GM18951 (cell line): ENCODE measurements around the gene CLTB.

Experiments used
- POLR2A ChIP-seq: IDR thresholded peaks from 4 replicates; pipeline ENCODE4 v1.6.1; 2011; ENCODE audit warnings: mild to moderate bottlenecking; ENCODE audit not compliant: insufficient read length, insufficient read depth; ENCODE audit errors: extremely low read depth
- in situ Hi-C: fragments of 300-500 bp; cut with MboI; formaldehyde crosslinking; loops from one replicate; pipeline ENCODE4 v1.12.0; 2022; ENCODE audit warnings: low sequenced_read_pairs, mixed read lengths, inconsistent platforms; ENCODE audit not compliant: unreplicated experiment

The CLTB gene

GRCh38 chr5:176379881-176380280, 36.5 kb downstream of the CLTB start:
- TF ChIP-seq POLR2A = no peak
- in situ Hi-C loops = no loop called here

DNA sequence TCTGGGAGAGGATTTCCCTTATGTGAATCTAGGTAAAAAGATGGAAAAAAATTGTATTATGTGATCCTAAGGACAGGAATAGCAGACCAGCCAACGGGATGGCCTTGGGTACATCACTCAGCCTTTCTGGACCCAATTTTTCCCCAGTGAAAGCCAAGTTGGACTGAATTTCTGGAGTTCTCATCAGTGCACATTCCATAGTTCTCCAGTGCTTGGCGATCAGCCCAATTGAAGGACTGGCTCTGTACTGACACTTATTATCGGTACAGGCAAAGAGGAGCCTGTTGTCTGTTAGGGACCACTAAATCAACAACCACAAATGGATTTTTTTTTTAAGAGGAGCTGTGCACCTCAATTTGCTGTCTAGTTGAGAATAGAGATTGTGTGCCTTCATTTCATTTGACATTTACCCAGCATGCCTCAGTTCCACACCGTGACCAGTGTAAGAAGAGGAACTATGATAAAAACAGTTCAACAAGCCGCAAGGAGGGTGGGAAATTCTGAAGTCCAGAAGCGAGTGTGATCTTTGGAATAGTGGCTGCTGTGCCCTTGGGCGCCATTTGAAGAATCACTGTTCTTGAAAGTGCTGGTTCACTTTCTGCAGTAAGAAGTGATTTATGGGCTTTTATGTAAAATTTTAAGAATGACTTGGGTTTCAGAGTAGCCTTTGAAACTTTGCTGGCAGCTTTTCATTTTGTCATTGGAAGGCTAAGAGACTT, 43.1 kb downstream of the CLTB start:
- TF ChIP-seq POLR2A = no peak
- in situ Hi-C loops = no loop called here

GRCh38 chr5:176371621-176372539, 44.5 kb downstream of the CLTB start:
- TF ChIP-seq POLR2A = no peak
- in situ Hi-C loops = no loop called here

GRCh38 chr5:176369934-176370711, 46.2 kb downstream of the CLTB start:
- no peak for TF ChIP-seq POLR2A
- in situ Hi-C loops = no loop called here

DNA sequence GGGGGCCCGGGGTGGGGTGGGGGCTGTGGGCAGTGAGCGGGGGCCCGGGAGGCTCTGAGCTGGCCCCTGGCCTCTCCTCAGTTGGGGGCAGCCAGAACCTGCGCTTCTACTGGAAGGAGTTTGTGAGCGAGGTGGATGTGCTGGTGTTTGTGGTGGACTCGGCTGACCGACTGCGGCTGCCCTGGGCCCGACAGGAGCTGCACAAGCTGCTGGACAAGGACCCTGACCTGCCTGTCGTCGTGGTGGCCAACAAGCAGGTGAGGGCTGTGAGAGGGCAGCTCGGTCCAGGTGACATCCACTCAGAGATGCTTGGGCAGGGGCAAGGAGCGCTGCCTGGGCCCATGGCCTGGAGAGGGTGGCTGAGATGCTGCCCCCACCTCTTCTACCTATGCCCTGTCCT, 47.6 kb downstream of the CLTB start:
- in situ Hi-C loops = no loop called here
- TF ChIP-seq POLR2A = no peak

- no peak for TF ChIP-seq POLR2A
- in situ Hi-C loops = no loop called here
These were observed 50.0 kb downstream of the CLTB start for GRCh38 chr5:176366232-176366894.

DNA sequence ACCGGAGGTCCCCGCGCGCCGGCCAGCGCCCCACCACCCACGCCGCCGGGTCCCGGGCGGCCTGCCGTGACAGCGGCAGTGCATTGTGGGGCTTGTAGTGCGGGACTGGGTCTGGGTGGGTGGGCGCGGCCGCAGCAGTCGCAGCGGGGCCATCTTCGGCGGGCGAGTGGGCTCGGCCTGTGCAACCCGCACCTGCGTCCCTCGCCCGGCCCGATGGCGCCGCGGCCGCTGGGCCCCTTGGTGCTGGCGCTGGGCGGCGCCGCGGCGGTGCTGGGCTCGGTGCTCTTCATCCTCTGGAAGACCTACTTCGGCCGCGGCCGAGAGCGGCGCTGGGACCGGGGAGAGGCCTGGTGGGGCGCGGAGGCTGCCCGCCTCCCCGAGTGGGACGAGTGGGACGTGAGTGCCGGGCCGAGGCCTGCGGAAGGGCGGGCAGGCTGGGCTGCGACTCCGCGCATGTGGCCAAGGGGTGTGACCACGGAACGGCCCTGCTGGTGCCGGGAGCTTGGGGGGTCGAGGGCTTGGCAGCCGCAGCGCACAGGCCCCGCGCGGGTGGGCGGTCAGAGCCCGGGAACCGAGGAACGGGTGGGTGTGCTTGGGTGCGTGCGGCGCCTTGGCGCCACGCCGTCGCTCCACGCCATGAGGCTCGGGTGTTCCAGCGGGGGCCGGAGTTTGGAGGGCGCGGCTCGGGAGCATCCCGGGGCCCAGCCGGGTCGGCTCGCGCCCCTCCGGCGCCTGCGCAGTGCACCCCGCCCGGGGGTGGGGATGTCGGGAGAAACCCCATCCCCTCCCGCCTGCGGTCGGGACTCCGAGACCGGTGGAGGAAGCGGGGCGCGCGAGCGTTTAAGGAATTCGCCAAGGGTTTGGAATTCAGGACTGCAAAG, 50.7 kb downstream of the CLTB start, which contains the start of gene ARL10:
Gene ARL10 (plus strand): TSS at position 137 of the 881 bp plus-strand sequence. CDS start 77 bp downstream, at position 214.
- in situ Hi-C loops = no loop called here
- peak; percentile 17 for TF ChIP-seq POLR2A

DNA sequence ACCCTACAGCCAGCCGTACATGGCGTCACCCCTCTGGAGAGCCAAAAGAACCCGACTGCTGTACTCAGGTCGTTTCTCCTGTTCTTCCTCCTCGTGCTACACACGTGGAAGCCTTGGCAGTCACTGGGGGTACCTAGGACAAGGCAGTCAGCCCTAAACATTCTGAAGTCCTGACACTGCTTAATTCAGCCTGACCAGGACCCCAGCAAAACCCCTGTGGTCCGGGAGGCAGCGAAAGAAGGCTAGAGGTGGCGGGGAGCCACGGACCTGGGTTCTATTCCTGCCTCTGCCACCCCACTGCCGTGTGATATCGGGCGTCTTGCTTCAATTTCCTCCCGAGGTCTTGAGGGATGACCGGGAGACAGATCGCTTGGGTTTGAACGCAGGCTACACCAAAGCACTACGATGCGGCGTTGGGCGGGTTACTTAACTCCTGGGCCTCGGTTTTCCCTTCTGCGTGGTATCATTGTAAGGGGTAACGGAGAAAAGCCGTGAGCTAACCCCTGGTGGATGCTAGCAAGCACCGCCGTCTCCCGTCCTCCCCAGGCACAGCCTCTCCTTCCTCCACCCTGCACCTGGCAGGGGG, 51.5 kb downstream of the CLTB start:
- TF ChIP-seq POLR2A = peak; percentile 48
- in situ Hi-C loops = no loop called here

GRCh38 chr5:176362233-176362490, 54.2 kb downstream of the CLTB start:
- in situ Hi-C loops = no loop called here
- TF ChIP-seq POLR2A = no peak

- in situ Hi-C loops = no loop called here
- TF ChIP-seq POLR2A = peak; percentile 97
These were observed 54.7 kb downstream of the CLTB start, which contains the start of gene KIAA1191 for GRCh38 chr5:176361437-176362232. Gene KIAA1191, minus strand, starts transcription at chr5:176361764. Its CDS starts 2,256 bp downstream, at chr5:176359508.

DNA sequence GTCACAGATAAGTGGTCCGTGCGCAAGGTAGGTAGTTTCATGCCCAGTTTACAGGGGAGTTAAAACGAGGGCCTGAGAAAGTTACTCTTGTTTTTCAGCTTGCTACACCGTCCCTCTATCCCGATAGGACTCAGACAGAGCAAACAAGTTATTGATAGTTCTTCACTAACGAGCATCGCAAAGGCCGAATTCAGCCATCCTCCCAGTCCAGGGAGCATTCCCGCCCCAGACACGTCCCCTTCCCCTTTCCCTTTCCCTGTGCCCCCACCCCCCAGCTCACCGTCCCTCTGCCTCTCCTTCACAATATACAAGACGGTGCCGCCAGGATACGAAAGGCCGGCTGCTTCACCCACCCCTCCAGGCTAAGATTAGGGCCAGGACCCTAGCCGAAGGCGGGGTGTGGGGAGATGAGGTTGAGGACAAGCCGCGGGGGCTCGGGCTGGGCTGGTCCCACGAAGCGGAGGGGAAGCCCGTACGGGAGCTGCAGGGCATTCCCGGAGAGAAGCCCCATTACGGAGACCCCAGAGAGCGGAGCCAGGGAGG, 55.4 kb downstream of the CLTB start:
- no peak for TF ChIP-seq POLR2A
- in situ Hi-C loops = no loop called here

DNA sequence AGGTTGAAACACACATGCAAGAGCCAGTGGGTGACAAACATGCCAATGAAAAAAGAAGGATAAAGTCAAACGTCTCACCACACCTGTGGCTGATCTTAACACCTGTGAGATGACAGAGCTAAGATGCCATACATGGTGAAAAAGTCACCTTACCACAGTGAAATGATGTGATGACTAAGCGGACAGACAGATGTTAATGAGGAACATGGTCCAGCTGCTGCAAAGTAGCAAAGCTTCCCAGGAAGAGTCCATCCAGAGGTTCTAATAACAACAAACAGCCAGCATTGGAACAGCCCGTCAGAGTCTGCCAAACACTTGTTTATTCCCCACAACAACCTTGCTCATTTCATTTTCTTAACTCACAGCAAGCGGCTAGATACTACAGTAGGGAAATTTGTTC, 56.7 kb downstream of the CLTB start:
- in situ Hi-C loops = no loop called here
- TF ChIP-seq POLR2A = no peak
